GM12878 (cell line): ENCODE data around the gene CD209. TPM values are rescaled to one million over a fixed set of nuclear protein-coding genes. Genes with fewer than 3 reads are reported as not detected.

ENCODE experiments used
- BCL11A ChIP-seq: IDR thresholded peaks from 2 replicates; pipeline ENCODE4 v1.6.1; 2011; ENCODE audit warnings: low read depth, low read length
- BHLHE40 ChIP-seq, 2 experiments: fragments of 450-650 bp in 1 of 2; IDR thresholded peaks; 2 replicates each; pipeline ENCODE4 v1.6.1; 2011 to 2017; ENCODE audit warnings: low read depth in 2 of 2, borderline replicate concordance in 1 of 2, improper control_type of control experiment in 1 of 2, low read length in 1 of 2, mild to moderate bottlenecking in 1 of 2
- BRCA1 ChIP-seq: IDR thresholded peaks from 2 replicates; pipeline ENCODE4 v1.6.1; 2011; ENCODE audit warnings: low read depth, low read length, improper control_type of control experiment
- CBX5 ChIP-seq: sonication (generic); IDR thresholded peaks from 2 replicates; pipeline ENCODE4 v1.6.1; 2016; ENCODE audit warnings: low read depth, moderate library complexity, mild to moderate bottlenecking, inconsistent platforms
- CHD1 ChIP-seq: IDR thresholded peaks from 2 replicates; pipeline ENCODE4 v1.6.1; 2012; ENCODE audit warnings: low read depth, low read length, improper control_type of control experiment
- ETV6 ChIP-seq, 2 experiments: fragments of 450-650 bp in 1 of 2; IDR thresholded peaks in 1 of 2; conservative IDR thresholded peaks in 1 of 2; 2 replicates each; pipeline ENCODE4 v1.6.1; 2014; ENCODE audit warnings: antibody characterized with exemption in 1 of 2, borderline replicate concordance in 1 of 2, low read depth in 1 of 2, mild to moderate bottlenecking in 1 of 2, moderate library complexity in 1 of 2
- IKZF1 ChIP-seq: fragments of 450-650 bp; conservative IDR thresholded peaks from 2 replicates; pipeline ENCODE4 v1.6.1; 2017; ENCODE audit warnings: antibody characterized with exemption, mild to moderate bottlenecking
- IKZF2 ChIP-seq, 2 experiments: fragments of 450-650 bp; IDR thresholded peaks; 2 replicates each; pipeline ENCODE4 v1.6.1; 2017; ENCODE audit warnings: mild to moderate bottlenecking in 2 of 2, moderate library complexity in 2 of 2
- KAT2A ChIP-seq: conservative IDR thresholded peaks from 2 replicates; pipeline ENCODE4 v1.6.1; 2011; ENCODE audit warnings: low read depth, low read length; ENCODE audit not compliant: control insufficient read depth
- MYC ChIP-seq: IDR thresholded peaks from 2 replicates; pipeline ENCODE4 v1.6.1; 2011; ENCODE audit warnings: mild to moderate bottlenecking, low read length, moderate library complexity, inconsistent platforms; ENCODE audit not compliant: insufficient read depth, insufficient replicate concordance, insufficient read length, severe bottlenecking
- NBN ChIP-seq: fragments of 450-650 bp; IDR thresholded peaks from 2 replicates; pipeline ENCODE4 v1.6.1; 2016
- POLR2AphosphoS2 ChIP-seq: IDR thresholded peaks from 2 replicates; pipeline ENCODE4 v1.6.1; 2011; ENCODE audit warnings: low read depth, mild to moderate bottlenecking, low read length, improper control_type of control experiment, moderate library complexity
- RAD51 ChIP-seq: fragments of 450-650 bp; IDR thresholded peaks from 2 replicates; pipeline ENCODE4 v1.6.1; 2016; ENCODE audit warnings: moderate library complexity, mild to moderate bottlenecking, inconsistent platforms
- SIN3A ChIP-seq: IDR thresholded peaks from 2 replicates; pipeline ENCODE4 v1.6.1; 2012; ENCODE audit warnings: low read depth, low read length, improper control_type of control experiment
- SP1 ChIP-seq: IDR thresholded peaks from one replicate; pipeline ENCODE4 v1.6.1; 2011; ENCODE audit warnings: low read depth, low read length
- SUPT20H ChIP-seq: IDR thresholded peaks from 2 replicates; pipeline ENCODE4 v1.6.1; 2011; ENCODE audit warnings: low read depth, mild to moderate bottlenecking, low read length, moderate library complexity, borderline replicate concordance; ENCODE audit not compliant: control insufficient read depth
- TAF1 ChIP-seq: IDR thresholded peaks from 2 replicates; pipeline ENCODE4 v1.6.1; 2011; ENCODE audit warnings: mild to moderate bottlenecking, low read depth, low read length, borderline replicate concordance
- TARDBP ChIP-seq: IDR thresholded peaks from 2 replicates; pipeline ENCODE4 v1.6.1; 2016; ENCODE audit warnings: borderline replicate concordance
- WRNIP1 ChIP-seq: IDR thresholded peaks from 2 replicates; pipeline ENCODE4 v1.6.1; 2011; ENCODE audit warnings: low read depth, low read length, improper control_type of control experiment, borderline replicate concordance
- YY1 ChIP-seq: IDR thresholded peaks from 2 replicates; pipeline ENCODE4 v1.6.1; 2011; ENCODE audit warnings: low read depth, mild to moderate bottlenecking, low read length
- ZNF24 ChIP-seq: fragments of 450-650 bp; IDR thresholded peaks from 2 replicates; pipeline ENCODE4 v1.6.1; 2017; ENCODE audit warnings: antibody characterized with exemption, mild to moderate bottlenecking
- ZNF274 ChIP-seq: IDR thresholded peaks from one replicate; pipeline ENCODE4 v1.8.0; 2011; ENCODE audit not compliant: insufficient read length, insufficient read depth
- polyA plus RNA-seq, 11 experiments: library from polyadenylated mRNA; depleted of rRNA in 4 of 11; unstranded in 6 of 11; stranded (reverse) in 5 of 11; fragments of >200 nt; fragmentation: Nextera tagmentation in 4 of 11; fragmentation: Illumina TruSeq in 1 of 11; extraction: Ambion mirVana in 4 of 11; extraction: Trizol in 1 of 11; gene quantifications; 1 replicate in 1 of 11; 2 replicates in 10 of 11; pipeline versions ENCODE4 v1.2.1 to v1.2.3, GENCODE V29; 2011 to 2016; ENCODE audit warnings: inconsistent platforms in 2 of 11, missing spikeins in 2 of 11, low read depth in 1 of 11
- total RNA-seq, 4 experiments: library from RNA; depleted of rRNA in 3 of 4; stranded (reverse); fragments of >200 nt in 3 of 4; fragmentation: Illumina TruSeq in 1 of 4; extraction: Trizol in 1 of 4; gene quantifications; 2 replicates each; pipeline versions ENCODE4 v1.2.1 to v1.2.3, GENCODE V29; 2013 to 2021
- TF ChIP-seq, protein P1 (sequence below): fragments of 450-650 bp; IDR thresholded peaks from 2 replicates; pipeline ENCODE4 v1.6.1; 2017; ENCODE audit warnings: low read depth, mild to moderate bottlenecking, moderate library complexity
- TF ChIP-seq, protein P2 (sequence below): fragments of 450-650 bp; formaldehyde crosslinking; IDR thresholded peaks from 2 replicates; pipeline ENCODE4 v1.5.0; 2022; ENCODE audit warnings: mild to moderate bottlenecking, missing genetic modification characterization
- TF ChIP-seq, protein P3 (sequence below): fragments of 450-650 bp; IDR thresholded peaks from 2 replicates; pipeline ENCODE4 v1.6.1; 2017; ENCODE audit warnings: mild to moderate bottlenecking, low read depth, inconsistent platforms; ENCODE audit not compliant: poor library complexity, severe bottlenecking

CD209 gene
- total and polyA plus RNA-seq, 10 of the 15 experiments (the other 5 are each of a cell fraction or from before 2014, with no cell fraction given) = 0.04 to 0.21 (median 0.10) TPM; not detected in 3

- TF ChIP-seq IKZF2 (IDR thresholded peaks at IDR 0.05) = peak in 1 of 2 experiments; percentile 40; a peak in 1 of 4 replicates
- peak; percentile 49; the same call in 1 of the 2 replicates for TF ChIP-seq CBX5
- no peak for TF ChIP-seq SUPT20H
- TF ChIP-seq, protein P1, sequence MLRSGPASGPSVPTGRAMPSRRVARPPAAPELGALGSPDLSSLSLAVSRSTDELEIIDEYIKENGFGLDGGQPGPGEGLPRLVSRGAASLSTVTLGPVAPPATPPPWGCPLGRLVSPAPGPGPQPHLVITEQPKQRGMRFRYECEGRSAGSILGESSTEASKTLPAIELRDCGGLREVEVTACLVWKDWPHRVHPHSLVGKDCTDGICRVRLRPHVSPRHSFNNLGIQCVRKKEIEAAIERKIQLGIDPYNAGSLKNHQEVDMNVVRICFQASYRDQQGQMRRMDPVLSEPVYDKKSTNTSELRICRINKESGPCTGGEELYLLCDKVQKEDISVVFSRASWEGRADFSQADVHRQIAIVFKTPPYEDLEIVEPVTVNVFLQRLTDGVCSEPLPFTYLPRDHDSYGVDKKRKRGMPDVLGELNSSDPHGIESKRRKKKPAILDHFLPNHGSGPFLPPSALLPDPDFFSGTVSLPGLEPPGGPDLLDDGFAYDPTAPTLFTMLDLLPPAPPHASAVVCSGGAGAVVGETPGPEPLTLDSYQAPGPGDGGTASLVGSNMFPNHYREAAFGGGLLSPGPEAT = peak; percentile 18; the same call in 1 of the 2 replicates
- TF ChIP-seq KAT2A = no peak
- TF ChIP-seq POLR2AphosphoS2 = no peak
- TF ChIP-seq, protein P2, sequence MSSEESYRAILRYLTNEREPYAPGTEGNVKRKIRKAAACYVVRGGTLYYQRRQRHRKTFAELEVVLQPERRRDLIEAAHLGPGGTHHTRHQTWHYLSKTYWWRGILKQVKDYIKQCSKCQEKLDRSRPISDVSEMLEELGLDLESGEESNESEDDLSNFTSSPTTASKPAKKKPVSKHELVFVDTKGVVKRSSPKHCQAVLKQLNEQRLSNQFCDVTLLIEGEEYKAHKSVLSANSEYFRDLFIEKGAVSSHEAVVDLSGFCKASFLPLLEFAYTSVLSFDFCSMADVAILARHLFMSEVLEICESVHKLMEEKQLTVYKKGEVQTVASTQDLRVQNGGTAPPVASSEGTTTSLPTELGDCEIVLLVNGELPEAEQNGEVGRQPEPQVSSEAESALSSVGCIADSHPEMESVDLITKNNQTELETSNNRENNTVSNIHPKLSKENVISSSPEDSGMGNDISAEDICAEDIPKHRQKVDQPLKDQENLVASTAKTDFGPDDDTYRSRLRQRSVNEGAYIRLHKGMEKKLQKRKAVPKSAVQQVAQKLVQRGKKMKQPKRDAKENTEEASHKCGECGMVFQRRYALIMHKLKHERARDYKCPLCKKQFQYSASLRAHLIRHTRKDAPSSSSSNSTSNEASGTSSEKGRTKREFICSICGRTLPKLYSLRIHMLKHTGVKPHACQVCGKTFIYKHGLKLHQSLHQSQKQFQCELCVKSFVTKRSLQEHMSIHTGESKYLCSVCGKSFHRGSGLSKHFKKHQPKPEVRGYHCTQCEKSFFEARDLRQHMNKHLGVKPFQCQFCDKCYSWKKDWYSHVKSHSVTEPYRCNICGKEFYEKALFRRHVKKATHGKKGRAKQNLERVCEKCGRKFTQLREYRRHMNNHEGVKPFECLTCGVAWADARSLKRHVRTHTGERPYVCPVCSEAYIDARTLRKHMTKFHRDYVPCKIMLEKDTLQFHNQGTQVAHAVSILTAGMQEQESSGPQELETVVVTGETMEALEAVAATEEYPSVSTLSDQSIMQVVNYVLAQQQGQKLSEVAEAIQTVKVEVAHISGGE (CRISPR knock-in tag) = no peak
- TF ChIP-seq TARDBP = no peak
- TF ChIP-seq CHD1 = no peak
- TF ChIP-seq ETV6 (conservative IDR thresholded peaks at IDR 0.05 in 1 of 2, IDR thresholded peaks at IDR 0.05 in 1 of 2; ENCODE audit: borderline replicate concordance in 1 of 2, low read depth in 1 of 2) = no peak
- no peak for TF ChIP-seq SP1
- no peak for TF ChIP-seq MYC
- 0 out of 2 replicates have a peak, but pooled peaks have one; percentile 51 for TF ChIP-seq NBN
- TF ChIP-seq SIN3A = no peak
- TF ChIP-seq RAD51 = no peak
- no peak for TF ChIP-seq WRNIP1
- TF ChIP-seq ZNF274 = no peak
- no peak for TF ChIP-seq TAF1
- peak in 1 of 2 experiments; percentile 38; a peak in 1 of 4 replicates for TF ChIP-seq BHLHE40 (IDR thresholded peaks at IDR 0.05; ENCODE audit: borderline replicate concordance in 1 of 2, low read depth in 2 of 2, low read length in 1 of 2)
- no peak for TF ChIP-seq IKZF1
- TF ChIP-seq YY1 = no peak
- peak; percentile 41; the same call in 1 of the 2 replicates for TF ChIP-seq BCL11A
- TF ChIP-seq, protein P3, sequence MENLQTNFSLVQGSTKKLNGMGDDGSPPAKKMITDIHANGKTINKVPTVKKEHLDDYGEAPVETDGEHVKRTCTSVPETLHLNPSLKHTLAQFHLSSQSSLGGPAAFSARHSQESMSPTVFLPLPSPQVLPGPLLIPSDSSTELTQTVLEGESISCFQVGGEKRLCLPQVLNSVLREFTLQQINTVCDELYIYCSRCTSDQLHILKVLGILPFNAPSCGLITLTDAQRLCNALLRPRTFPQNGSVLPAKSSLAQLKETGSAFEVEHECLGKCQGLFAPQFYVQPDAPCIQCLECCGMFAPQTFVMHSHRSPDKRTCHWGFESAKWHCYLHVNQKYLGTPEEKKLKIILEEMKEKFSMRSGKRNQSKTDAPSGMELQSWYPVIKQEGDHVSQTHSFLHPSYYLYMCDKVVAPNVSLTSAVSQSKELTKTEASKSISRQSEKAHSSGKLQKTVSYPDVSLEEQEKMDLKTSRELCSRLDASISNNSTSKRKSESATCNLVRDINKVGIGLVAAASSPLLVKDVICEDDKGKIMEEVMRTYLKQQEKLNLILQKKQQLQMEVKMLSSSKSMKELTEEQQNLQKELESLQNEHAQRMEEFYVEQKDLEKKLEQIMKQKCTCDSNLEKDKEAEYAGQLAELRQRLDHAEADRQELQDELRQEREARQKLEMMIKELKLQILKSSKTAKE = peak; percentile 32
- TF ChIP-seq ZNF24 = no peak
- TF ChIP-seq BRCA1 = no peak
Observed at GRCh38 chr19:7751157-7751783, 3.9 kb upstream of the CD209 start (continued).
